Measurements from ENCODE around the gene MYH14. TPM values are rescaled to one million over a fixed set of nuclear protein-coding genes. Genes with fewer than 3 reads are reported as not detected.

MYH14 gene
- not detected in 2 replicates for polyA plus RNA-seq
- under 0.01 and 0.23 TPM in 2 replicates for polyA minus RNA-seq

GRCh38 chr19:50203281-50204080 lies at the start of gene MYH14:
MYH14 (plus strand) TSS chr19:50203622; CDS start chr19:50210366, 6,744 bp downstream.
- Histone ChIP-seq H3F3A (ENCODE audit: insufficient read depth, low read length, poor library complexity, severe bottlenecking) (no peaks in the 10 kb centered on the region), H2AFZ (ENCODE audit: low read depth, low read length) (no peak within 1 kb of the TSS), H3K27ac (ENCODE audit: low read length) (no peak within 1 kb of the TSS), H3K36me3 (ENCODE audit: insufficient read depth, low read length) (no peaks in the 10 kb centered on the region), H3K27me3 (ENCODE audit: insufficient read depth, low read depth, low read length) (peaks cover 24% of the 10 kb centered on the region), H3K4me2 (ENCODE audit: low read length) (no peak within 1 kb of the TSS), H3K9ac (ENCODE audit: low read length) (no peak within 1 kb of the TSS), H3K9me3 (ENCODE audit: low read length) (no peaks in the 10 kb centered on the region), H4K20me1 (ENCODE audit: insufficient read depth) (no peaks in the 10 kb centered on the region), H3K79me2 (replicated peaks; ENCODE audit: insufficient read depth, low read length) (no peaks in the 10 kb centered on the region), H3K9me2 (ENCODE audit: insufficient read depth, low read length) (no peaks in the 10 kb centered on the region), H3K4me3 (ENCODE audit: low read length) (peak within 1 kb of the TSS; percentile 72)
- TF ChIP-seq MXI1 (conservative IDR thresholded peaks at IDR 0.05; ENCODE audit: poor library complexity, severe bottlenecking) (no peak), SMC3 (conservative IDR thresholded peaks at IDR 0.05; ENCODE audit: poor library complexity) (no peak), CTCF (IDR thresholded peaks at IDR 0.05; ENCODE audit: poor library complexity, severe bottlenecking) (no peak), RAD21 (conservative IDR thresholded peaks at IDR 0.05) (no peak), EP300 (conservative IDR thresholded peaks at IDR 0.05; ENCODE audit: poor library complexity, severe bottlenecking) (no peak), POLR2AphosphoS5 (IDR thresholded peaks at IDR 0.05) (no peak), TAF1 (IDR thresholded peaks at IDR 0.05; ENCODE audit: low read depth) (no peak), EZH2 (IDR thresholded peaks at IDR 0.05; ENCODE audit: borderline replicate concordance, insufficient read depth, low read length, poor library complexity, severe bottlenecking) (no peak)
- TF ChIP-seq, protein P1, sequence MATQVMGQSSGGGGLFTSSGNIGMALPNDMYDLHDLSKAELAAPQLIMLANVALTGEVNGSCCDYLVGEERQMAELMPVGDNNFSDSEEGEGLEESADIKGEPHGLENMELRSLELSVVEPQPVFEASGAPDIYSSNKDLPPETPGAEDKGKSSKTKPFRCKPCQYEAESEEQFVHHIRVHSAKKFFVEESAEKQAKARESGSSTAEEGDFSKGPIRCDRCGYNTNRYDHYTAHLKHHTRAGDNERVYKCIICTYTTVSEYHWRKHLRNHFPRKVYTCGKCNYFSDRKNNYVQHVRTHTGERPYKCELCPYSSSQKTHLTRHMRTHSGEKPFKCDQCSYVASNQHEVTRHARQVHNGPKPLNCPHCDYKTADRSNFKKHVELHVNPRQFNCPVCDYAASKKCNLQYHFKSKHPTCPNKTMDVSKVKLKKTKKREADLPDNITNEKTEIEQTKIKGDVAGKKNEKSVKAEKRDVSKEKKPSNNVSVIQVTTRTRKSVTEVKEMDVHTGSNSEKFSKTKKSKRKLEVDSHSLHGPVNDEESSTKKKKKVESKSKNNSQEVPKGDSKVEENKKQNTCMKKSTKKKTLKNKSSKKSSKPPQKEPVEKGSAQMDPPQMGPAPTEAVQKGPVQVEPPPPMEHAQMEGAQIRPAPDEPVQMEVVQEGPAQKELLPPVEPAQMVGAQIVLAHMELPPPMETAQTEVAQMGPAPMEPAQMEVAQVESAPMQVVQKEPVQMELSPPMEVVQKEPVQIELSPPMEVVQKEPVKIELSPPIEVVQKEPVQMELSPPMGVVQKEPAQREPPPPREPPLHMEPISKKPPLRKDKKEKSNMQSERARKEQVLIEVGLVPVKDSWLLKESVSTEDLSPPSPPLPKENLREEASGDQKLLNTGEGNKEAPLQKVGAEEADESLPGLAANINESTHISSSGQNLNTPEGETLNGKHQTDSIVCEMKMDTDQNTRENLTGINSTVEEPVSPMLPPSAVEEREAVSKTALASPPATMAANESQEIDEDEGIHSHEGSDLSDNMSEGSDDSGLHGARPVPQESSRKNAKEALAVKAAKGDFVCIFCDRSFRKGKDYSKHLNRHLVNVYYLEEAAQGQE (IDR thresholded peaks at IDR 0.05; ENCODE audit: borderline replicate concordance): no peak

DNA sequence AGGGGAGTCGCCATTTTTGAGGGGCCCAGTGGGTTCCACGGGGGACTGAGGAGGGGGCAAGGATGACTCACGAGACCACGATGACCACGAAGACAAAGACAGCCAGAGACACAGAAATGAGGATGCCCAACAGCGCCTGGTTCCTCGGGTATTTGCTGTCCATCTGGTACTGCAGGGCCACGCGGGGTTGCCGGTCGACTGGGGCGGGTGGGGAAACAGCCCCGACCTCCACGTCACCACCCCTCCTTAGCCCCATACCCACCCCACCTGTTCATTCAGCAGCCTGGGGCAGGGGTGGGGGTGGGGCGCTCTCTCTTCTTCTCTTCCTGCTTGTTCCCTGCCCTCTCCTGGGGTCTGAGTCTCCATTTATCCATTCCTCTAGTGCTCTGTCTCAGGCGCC lies 48.9 kb upstream of the MYH14 start:
- Histone ChIP-seq H3K4me3 (ENCODE audit: low read length) (no peak overlapping the region), H2AFZ (ENCODE audit: low read depth, low read length) (no peak overlapping the region), H3K4me2 (ENCODE audit: low read length) (no peak overlapping the region), H4K20me1 (ENCODE audit: insufficient read depth) (no peaks in the 10 kb centered on the region), H3K9me2 (ENCODE audit: insufficient read depth, low read length) (no peaks in the 10 kb centered on the region), H3K79me2 (replicated peaks; ENCODE audit: insufficient read depth, low read length) (no peaks in the 10 kb centered on the region), H3F3A (ENCODE audit: insufficient read depth, low read length, poor library complexity, severe bottlenecking) (no peaks in the 10 kb centered on the region), H3K27ac (ENCODE audit: low read length) (no peak overlapping the region), H3K27me3 (ENCODE audit: insufficient read depth, low read depth, low read length) (no peaks in the 10 kb centered on the region), H3K9me3 (ENCODE audit: low read length) (no peaks in the 10 kb centered on the region), H3K9ac (ENCODE audit: low read length) (no peak overlapping the region), H3K36me3 (ENCODE audit: insufficient read depth, low read length) (no peaks in the 10 kb centered on the region)
- TF ChIP-seq SMC3 (conservative IDR thresholded peaks at IDR 0.05; ENCODE audit: poor library complexity) (no peak), EZH2 (IDR thresholded peaks at IDR 0.05; ENCODE audit: borderline replicate concordance, insufficient read depth, low read length, poor library complexity, severe bottlenecking) (no peak), RAD21 (conservative IDR thresholded peaks at IDR 0.05) (no peak), TAF1 (IDR thresholded peaks at IDR 0.05; ENCODE audit: low read depth) (no peak)
